Stimulated activated CD8-positive, alpha-beta memory T cell treated with anti-CD3 and anti-CD28 coated beads, Interleukin-4, amount 100 ng/mL, for 48 hours (primary cell): Measurements from ENCODE around the gene GJA3.

ENCODE experiments used
- DNase-seq: peaks from one replicate; pipeline ENCODE4 v3.0.0-alpha.2; 2020

GJA3 gene

DNA sequence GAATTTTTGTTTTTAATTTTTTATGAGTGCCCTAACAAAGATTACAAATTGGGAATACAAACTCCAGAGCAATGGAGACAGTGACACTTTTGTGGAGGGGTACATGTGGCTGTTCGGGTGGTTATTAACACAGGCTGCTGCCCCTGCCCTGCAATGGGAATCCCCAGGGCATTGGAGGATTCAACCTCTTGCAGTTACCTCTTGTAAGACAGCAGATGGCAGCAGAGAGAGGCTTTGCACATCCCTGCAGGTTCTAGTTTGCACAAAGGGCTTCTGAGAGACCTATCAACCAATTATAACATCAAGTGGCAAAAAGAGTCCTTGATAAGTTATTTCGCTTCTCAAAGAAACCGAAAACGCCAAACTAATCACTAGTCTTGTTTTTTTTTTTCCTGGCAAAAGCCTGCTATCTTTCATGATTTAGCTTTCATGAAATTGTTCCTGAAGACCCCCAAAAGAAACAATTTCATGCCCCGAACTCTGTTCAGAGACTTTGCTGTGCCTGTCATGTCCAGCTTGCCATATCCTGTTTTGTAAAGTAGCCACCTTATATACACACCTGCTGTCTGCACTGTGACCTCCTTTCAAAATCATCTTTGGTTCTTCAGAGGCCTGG, 21.5 kb upstream of the GJA3 start:
- peak; percentile 56 for DNase-seq

DNA sequence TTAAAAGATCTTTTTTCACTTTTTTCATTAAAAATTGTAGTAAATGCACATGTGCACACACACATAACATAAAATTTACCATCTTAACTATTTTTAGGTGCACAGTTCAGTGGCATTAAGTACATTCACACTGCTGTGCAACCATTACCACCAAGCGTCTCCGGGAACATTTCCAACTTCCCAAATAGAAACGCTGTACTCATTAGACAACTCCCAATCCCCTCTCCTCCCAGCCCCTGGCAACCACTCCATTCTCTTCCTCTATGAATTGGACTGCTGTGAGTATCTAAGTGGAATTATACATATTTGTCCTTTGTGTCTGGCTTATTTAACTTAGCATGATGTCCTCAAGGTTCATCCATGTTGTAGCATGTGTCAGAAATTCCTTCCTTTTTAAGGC, 20.3 kb upstream of the GJA3 start:
- no peak for DNase-seq

GRCh38 chr13:20178156-20178555, 17.3 kb upstream of the GJA3 start:
- DNase-seq = no peak

GRCh38 chr13:20177049-20177831, 16.4 kb upstream of the GJA3 start:
- no peak for DNase-seq

- DNase-seq = no peak
Measured at GRCh38 chr13:20175907-20176652, 15.2 kb upstream of the GJA3 start.

- DNase-seq = no peak
Measured at GRCh38 chr13:20175406-20175794, 14.5 kb upstream of the GJA3 start.

GRCh38 chr13:20174656-20175405, 14.0 kb upstream of the GJA3 start:
- peak; percentile 79 for DNase-seq

GRCh38 chr13:20173116-20173746, 12.4 kb upstream of the GJA3 start:
- DNase-seq = no peak

- no peak for DNase-seq
Measured at GRCh38 chr13:20171364-20171763, 10.5 kb upstream of the GJA3 start.

DNA sequence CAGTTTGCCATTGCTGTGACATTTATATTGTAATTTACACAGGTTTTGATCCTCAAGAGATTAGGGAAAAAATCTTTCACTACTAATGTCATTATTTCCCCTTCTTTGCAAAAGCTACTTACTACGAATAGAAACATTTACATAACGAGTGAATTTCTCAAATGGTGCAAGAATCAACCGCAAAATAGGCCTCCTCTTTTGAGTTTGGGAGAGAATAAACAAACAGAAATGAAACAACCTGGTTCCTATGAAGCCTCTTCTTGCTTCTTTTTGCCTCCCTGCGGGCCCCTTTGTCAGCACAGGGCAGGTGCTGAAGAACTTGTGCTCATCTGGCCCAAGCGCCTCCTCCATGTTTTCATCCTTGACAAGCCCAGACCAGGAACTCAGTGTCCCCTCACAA, 10.1 kb upstream of the GJA3 start:
- DNase-seq = no peak

GRCh38 chr13:20168396-20168795, 7.5 kb upstream of the GJA3 start:
- DNase-seq = no peak

- DNase-seq = no peak
Measured at GRCh38 chr13:20165417-20166257, 4.8 kb upstream of the GJA3 start.

DNA sequence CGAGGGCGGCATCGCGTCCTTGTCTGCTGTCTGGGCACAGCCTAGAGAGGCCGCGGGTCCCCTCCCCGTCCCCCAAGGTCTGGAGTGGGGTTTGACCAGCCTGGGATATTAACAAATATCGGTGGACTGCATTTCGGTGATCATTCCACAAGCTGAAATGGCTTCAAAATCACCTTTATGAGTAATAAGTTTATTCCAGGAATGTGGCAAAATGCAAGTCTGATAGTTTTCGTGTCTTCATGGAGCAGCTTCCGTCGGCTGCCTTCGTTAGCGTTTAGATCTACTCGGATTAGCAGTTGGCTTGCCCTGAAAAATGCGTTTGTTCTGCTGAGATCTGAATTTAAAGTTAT, 1.1 kb upstream of the GJA3 start:
- no peak for DNase-seq

GRCh38 chr13:20161275-20161950, 561 bp upstream of the GJA3 start:
- peak; percentile 73 for DNase-seq

GRCh38 chr13:20159646-20160305, 1.1 kb downstream of the GJA3 start:
- no peak for DNase-seq

- no peak for DNase-seq
Measured at GRCh38 chr13:20157151-20157796, 3.6 kb downstream of the GJA3 start.

DNA sequence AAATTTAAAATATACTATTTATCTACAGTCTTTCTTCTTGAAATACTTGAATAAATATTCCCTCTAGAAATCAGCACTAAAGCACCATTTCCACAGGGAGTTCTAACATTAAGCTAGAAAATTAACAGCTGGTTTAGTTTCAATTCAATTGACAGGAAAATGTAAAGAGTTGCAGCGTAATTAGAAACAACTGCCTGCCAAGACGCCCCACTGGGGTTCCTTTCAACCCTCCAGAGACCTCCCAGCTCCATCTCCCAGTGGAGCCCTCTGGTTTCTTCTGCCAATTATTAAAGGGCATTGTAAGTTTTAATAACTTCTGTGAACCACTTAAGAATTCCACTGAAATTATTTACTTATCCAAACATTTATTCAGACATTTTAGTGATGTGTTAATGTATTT, 4.2 kb downstream of the GJA3 start:
- no peak for DNase-seq

DNA sequence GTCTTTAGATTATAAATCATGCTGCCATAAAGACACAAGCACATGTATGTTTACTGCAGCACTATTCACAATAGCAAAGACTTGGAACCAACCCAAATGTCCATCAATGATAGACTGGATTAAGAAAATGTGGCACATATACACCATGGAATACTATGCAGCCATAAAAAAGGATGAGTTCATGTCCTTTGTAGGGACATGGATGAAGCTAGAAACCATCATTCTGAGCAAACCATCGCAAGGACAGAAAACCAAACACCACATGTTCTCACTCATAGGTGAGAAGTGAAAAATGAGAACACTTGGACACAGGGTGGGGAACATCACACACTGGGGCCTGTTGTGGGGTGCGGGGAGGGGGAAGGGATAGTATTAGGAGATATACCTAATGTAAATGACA, 7.6 kb downstream of the GJA3 start:
- DNase-seq = peak; percentile 16

GRCh38 chr13:20151612-20152011, 9.2 kb downstream of the GJA3 start:
- no peak for DNase-seq

DNA sequence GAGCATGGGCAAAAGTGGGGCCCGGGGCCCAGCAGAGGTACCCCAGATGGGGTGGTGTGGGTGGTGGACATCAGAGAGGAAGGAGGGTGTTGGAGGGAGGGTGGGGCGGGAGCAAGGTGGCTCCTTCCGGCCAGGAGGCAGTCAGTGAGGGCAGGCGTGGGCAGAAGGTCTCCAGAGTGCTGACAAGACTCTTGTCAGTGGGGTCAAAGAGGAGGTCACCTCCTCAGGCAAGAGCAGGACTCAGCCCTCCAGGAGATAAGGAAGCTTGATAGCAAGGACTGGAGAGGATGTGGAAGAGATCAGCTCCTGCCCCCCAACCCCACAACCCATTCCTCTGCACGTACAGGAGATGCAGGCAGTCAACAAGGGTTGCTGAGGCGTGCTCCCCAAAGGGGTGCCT, 9.8 kb downstream of the GJA3 start:
- no peak for DNase-seq
